HL-60 (cell line): Measurements from ENCODE around the gene LAMP2.

Source experiments
- DNase-seq, 2 experiments: peaks; one replicate each; pipeline ENCODE4 v3.0.0-alpha.2; 2010 to 2020; ENCODE audit warnings: low read depth in 1 of 2, low spot score in 1 of 2
- H3K27ac ChIP-seq: fragments of 250-450 bp; sonication (Bioruptor Pico); replicated peaks from 2 replicates; pipeline ENCODE4 v1.5.1; 2020; ENCODE audit warnings: mild to moderate bottlenecking, moderate library complexity
- H3K27me3 ChIP-seq: fragments of 250-450 bp; sonication (Bioruptor Pico); 2 replicates; pipeline ENCODE4 v1.5.1; 2021; ENCODE audit warnings: mild to moderate bottlenecking, moderate library complexity; ENCODE audit not compliant: insufficient read depth, poor library complexity, severe bottlenecking
- H3K4me3 ChIP-seq: replicated peaks from 2 replicates; pipeline ENCODE4 v1.5.1; 2011; ENCODE audit warnings: mild to moderate bottlenecking, control low read depth, low read length; ENCODE audit not compliant: insufficient read depth
- GABPA ChIP-seq: IDR thresholded peaks from 2 replicates; pipeline ENCODE4 v1.6.1; 2012; ENCODE audit warnings: low read depth
- POLR2AphosphoS5 ChIP-seq: IDR thresholded peaks from 2 replicates; pipeline ENCODE4 v1.6.1; 2012; ENCODE audit warnings: low read depth
- REST ChIP-seq: IDR thresholded peaks from 2 replicates; pipeline ENCODE4 v1.6.1; 2012; ENCODE audit warnings: low read depth; ENCODE audit not compliant: insufficient replicate concordance
- SPI1 ChIP-seq: IDR thresholded peaks from 2 replicates; pipeline ENCODE4 v1.6.1; 2012; ENCODE audit warnings: low read depth, mild to moderate bottlenecking, borderline replicate concordance
- TF ChIP-seq, protein P1 (sequence below): IDR thresholded peaks from one replicate; pipeline ENCODE4 v1.5.1; 2011; ENCODE audit warnings: low read length, control low read depth, inconsistent platforms; ENCODE audit not compliant: insufficient read depth

The LAMP2 gene

GRCh38 chrX:120453985-120454384, 15.1 kb downstream of the LAMP2 start:
- no peak for DNase-seq
- Histone ChIP-seq H3K27me3 (no peaks in the 10 kb centered on the region), H3K27ac (no peak overlapping the region), H3K4me3 (no peak overlapping the region)
- TF ChIP-seq REST (no peak), SPI1 (no peak), POLR2AphosphoS5 (no peak), GABPA (no peak)
- TF ChIP-seq, protein P1, sequence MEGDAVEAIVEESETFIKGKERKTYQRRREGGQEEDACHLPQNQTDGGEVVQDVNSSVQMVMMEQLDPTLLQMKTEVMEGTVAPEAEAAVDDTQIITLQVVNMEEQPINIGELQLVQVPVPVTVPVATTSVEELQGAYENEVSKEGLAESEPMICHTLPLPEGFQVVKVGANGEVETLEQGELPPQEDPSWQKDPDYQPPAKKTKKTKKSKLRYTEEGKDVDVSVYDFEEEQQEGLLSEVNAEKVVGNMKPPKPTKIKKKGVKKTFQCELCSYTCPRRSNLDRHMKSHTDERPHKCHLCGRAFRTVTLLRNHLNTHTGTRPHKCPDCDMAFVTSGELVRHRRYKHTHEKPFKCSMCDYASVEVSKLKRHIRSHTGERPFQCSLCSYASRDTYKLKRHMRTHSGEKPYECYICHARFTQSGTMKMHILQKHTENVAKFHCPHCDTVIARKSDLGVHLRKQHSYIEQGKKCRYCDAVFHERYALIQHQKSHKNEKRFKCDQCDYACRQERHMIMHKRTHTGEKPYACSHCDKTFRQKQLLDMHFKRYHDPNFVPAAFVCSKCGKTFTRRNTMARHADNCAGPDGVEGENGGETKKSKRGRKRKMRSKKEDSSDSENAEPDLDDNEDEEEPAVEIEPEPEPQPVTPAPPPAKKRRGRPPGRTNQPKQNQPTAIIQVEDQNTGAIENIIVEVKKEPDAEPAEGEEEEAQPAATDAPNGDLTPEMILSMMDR: no peak

- Histone ChIP-seq H3K27ac (no peak overlapping the region), H3K4me3 (no peak overlapping the region), H3K27me3 (no peaks in the 10 kb centered on the region)
- peak in 1 of 2 experiments; percentile 43 for DNase-seq
- TF ChIP-seq, protein P1: no peak
- TF ChIP-seq REST (no peak), POLR2AphosphoS5 (no peak), GABPA (no peak), SPI1 (no peak)
Measured at GRCh38 chrX:120452131-120452530, 17.0 kb downstream of the LAMP2 start.

DNA sequence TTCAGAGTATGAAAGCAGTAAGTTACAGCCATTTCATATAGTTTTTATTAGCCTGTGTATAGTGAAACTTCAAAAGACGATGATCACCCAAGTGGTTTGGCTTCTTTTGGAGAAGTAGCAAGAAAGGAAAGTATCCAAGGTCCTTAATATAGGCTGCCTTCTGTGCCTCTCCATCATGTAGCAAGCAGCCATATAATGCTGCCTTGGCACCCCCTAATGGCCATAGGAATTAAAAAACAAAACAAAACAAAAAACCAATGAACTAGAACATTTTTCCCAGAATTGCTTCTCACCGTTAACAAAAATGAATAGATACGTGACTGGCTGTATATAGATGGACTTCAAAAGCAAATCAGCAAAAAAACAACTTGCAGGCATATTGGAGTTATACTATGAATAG, 18.9 kb downstream of the LAMP2 start:
- no peaks in the 10 kb centered on the region for H3K27me3 ChIP-seq
- H3K27ac ChIP-seq: no peak overlapping the region
- TF ChIP-seq POLR2AphosphoS5 (no peak), REST (no peak), SPI1 (no peak), GABPA (no peak)
- TF ChIP-seq, protein P1: no peak
- H3K4me3 ChIP-seq: no peak overlapping the region
- DNase-seq: no peak
